SK-N-SH (cell line): Measurements from ENCODE around the gene PLEKHG3. TPM values are rescaled to one million over a fixed set of nuclear protein-coding genes. Genes with fewer than 3 reads are reported as not detected.

Experiments used
- CTCF ChIA-PET: fragments of 300-600, 350-600 bp; formaldehyde crosslinking; extraction: SDS; loops from one replicate; lab custom pipeline; 2021; lab: Yijun Ruan, JAX
- POLR2A ChIA-PET: fragments of 350-600 bp; sonication (Branson Sonifier 250); formaldehyde crosslinking; extraction: SDS; loops from one replicate; lab custom pipeline; 2020; ENCODE audit warnings: antibody characterized with exemption, inconsistent platforms; lab: Yijun Ruan, JAX
- DNase-seq: peaks from one replicate; pipeline ENCODE4 v3.0.0; 2012
- H2AFZ ChIP-seq: fragments of 200-600 bp; sonication (generic); 2 replicates; pipeline ENCODE4 v1.8.1; 2016; ENCODE audit warnings: antibody characterized with exemption, mild to moderate bottlenecking, low read depth
- H3F3A ChIP-seq: fragments of 200-600 bp; sonication (generic); replicated peaks from 2 replicates; pipeline ENCODE3; 2016; ENCODE audit warnings: antibody characterized with exemption, mild to moderate bottlenecking; ENCODE audit not compliant: insufficient read depth
- H3K27ac ChIP-seq, 2 experiments: fragments of 200-500 bp in 1 of 2; fragments of 200-600 bp in 1 of 2; sonication (Bioruptor generic) in 1 of 2; sonication (generic), shearing (Covaris generic) in 1 of 2; 2 replicates each; pipeline versions ENCODE4 v1.5.1 to v1.6.1; 2014 to 2016; ENCODE audit warnings: low read depth in 2 of 2, inconsistent platforms in 1 of 2, low read length in 1 of 2, mild to moderate bottlenecking in 1 of 2, mixed read lengths in 1 of 2
- H3K27me3 ChIP-seq: fragments of 200-600 bp; sonication (generic), shearing (Covaris generic); 2 replicates; pipeline ENCODE4 v1.6.1; 2016; ENCODE audit warnings: mixed run types; ENCODE audit not compliant: insufficient read depth
- H3K36me3 ChIP-seq, 2 experiments: fragments of 200-500 bp in 1 of 2; fragments of 200-600 bp in 1 of 2; sonication (Bioruptor generic) in 1 of 2; sonication (generic) in 1 of 2; replicated peaks in 1 of 2; 2 replicates each; pipeline versions ENCODE3 to v1.5.1; 2014 to 2016; ENCODE audit warnings: low read length in 1 of 2, mild to moderate bottlenecking in 1 of 2; ENCODE audit not compliant: insufficient read depth in 2 of 2, control insufficient read depth in 1 of 2
- H3K4me1 ChIP-seq, 2 experiments: fragments of 200-500 bp in 1 of 2; fragments of 200-600 bp in 1 of 2; sonication (Bioruptor generic) in 1 of 2; sonication (generic), shearing (Covaris generic) in 1 of 2; 2 replicates each; pipeline versions ENCODE4 v1.5.1 to v1.6.1; 2014 to 2016; ENCODE audit warnings: low read depth in 1 of 2, low read length in 1 of 2, mixed run types in 1 of 2; ENCODE audit not compliant: insufficient read depth in 2 of 2, control insufficient read depth in 1 of 2
- H3K4me2 ChIP-seq: fragments of 200-600 bp; sonication (generic), shearing (Covaris generic); 2 replicates; pipeline ENCODE4 v1.6.1; 2017; ENCODE audit warnings: mixed run types
- H3K4me3 ChIP-seq, 2 experiments: fragments of 200-500 bp in 1 of 2; fragments of 200-600 bp in 1 of 2; sonication (Bioruptor generic) in 1 of 2; sonication (generic), shearing (Covaris generic) in 1 of 2; 2 replicates each; pipeline versions ENCODE4 v1.5.1 to v1.8.1; 2014 to 2016; ENCODE audit warnings: low read depth in 2 of 2, inconsistent platforms in 1 of 2, low read length in 1 of 2, mild to moderate bottlenecking in 1 of 2, mixed read lengths in 1 of 2, moderate library complexity in 1 of 2
- H3K79me2 ChIP-seq: fragments of 200-600 bp; sonication (generic); 2 replicates; pipeline ENCODE4 v1.8.1; 2017; ENCODE audit warnings: mild to moderate bottlenecking; ENCODE audit not compliant: insufficient read depth
- H3K9ac ChIP-seq: fragments of 200-600 bp; sonication (generic); 2 replicates; pipeline ENCODE4 v1.6.1; 2017; ENCODE audit warnings: mixed run types
- H3K9me2 ChIP-seq: fragments of 200-600 bp; sonication (generic); 2 replicates; pipeline ENCODE4 v1.6.1; 2017; ENCODE audit warnings: mixed run types
- H3K9me3 ChIP-seq: fragments of 200-600 bp; sonication (generic); 2 replicates; pipeline ENCODE4 v1.6.1; 2017; ENCODE audit warnings: mixed run types, mild to moderate bottlenecking, moderate library complexity
- H4K20me1 ChIP-seq: fragments of 200-600 bp; sonication (generic); 2 replicates; pipeline ENCODE4 v1.6.1; 2017; ENCODE audit warnings: mild to moderate bottlenecking, mixed run types; ENCODE audit not compliant: insufficient read depth
- CHD2 ChIP-seq: fragments of 150-350 bp; IDR thresholded peaks from 2 replicates; pipeline ENCODE4 v1.6.1; 2018; ENCODE audit warnings: low read length; ENCODE audit not compliant: partially characterized antibody
- CTCF ChIP-seq: fragments of 200-600 bp; sonication (generic); IDR thresholded peaks from 2 replicates; pipeline ENCODE4 v1.6.1; 2017; ENCODE audit warnings: antibody characterized with exemption, mild to moderate bottlenecking, moderate library complexity
- EP300 ChIP-seq, 2 experiments: IDR thresholded peaks; 2 replicates each; pipeline versions ENCODE4 v1.4.0 to v1.6.1; 2012; ENCODE audit warnings: borderline replicate concordance in 1 of 2, low read depth in 1 of 2, low read length in 1 of 2
- EZH2phosphoT487 ChIP-seq: fragments of 200-600 bp; sonication (generic); IDR thresholded peaks from 2 replicates; pipeline ENCODE4 v1.6.1; 2017; ENCODE audit warnings: low read depth, mixed run types, mild to moderate bottlenecking, antibody characterized with exemption, moderate library complexity, borderline replicate concordance
- FOSL2 ChIP-seq: IDR thresholded peaks from 2 replicates; pipeline ENCODE4 v1.4.0; 2012; ENCODE audit warnings: low read depth, mild to moderate bottlenecking, moderate library complexity, borderline replicate concordance
- GATA2 ChIP-seq: sonication (generic); formaldehyde crosslinking; IDR thresholded peaks from 2 replicates; pipeline ENCODE4 v1.5.0; 2020; ENCODE audit warnings: mild to moderate bottlenecking, missing genetic modification reagents
- NFIC ChIP-seq: IDR thresholded peaks from 2 replicates; pipeline ENCODE4 v1.4.0; 2012; ENCODE audit warnings: borderline replicate concordance
- RCOR1 ChIP-seq: fragments of 150-350 bp; IDR thresholded peaks from 2 replicates; pipeline ENCODE4 v1.6.1; 2017; ENCODE audit warnings: antibody characterized with exemption, low read length
- RFX5 ChIP-seq: IDR thresholded peaks from 2 replicates; pipeline ENCODE4 v1.6.1; 2012; ENCODE audit warnings: mild to moderate bottlenecking, improper control_type of control experiment, low read length
- TEAD4 ChIP-seq: IDR thresholded peaks from 2 replicates; pipeline ENCODE4 v1.4.0; 2012; ENCODE audit warnings: mild to moderate bottlenecking, borderline replicate concordance; ENCODE audit not compliant: insufficient read depth
- YY1 ChIP-seq: IDR thresholded peaks from 2 replicates; pipeline ENCODE4 v1.4.0; 2012; ENCODE audit warnings: low read depth, mild to moderate bottlenecking
- WGBS: methylation state at CpG from one replicate; pipeline ENCODE4 v1.1.6; 2017; ENCODE audit warnings: low lambda C conversion rate; 5-methylcytosine and 5-hydroxymethylcytosine counted together
- polyA plus RNA-seq, 3 experiments: library from polyadenylated mRNA; depleted of rRNA; stranded (reverse); fragments of >200 nt; gene quantifications; 2 replicates each; pipeline ENCODE4 v1.2.3, GENCODE V29; 2012
- TF ChIP-seq, protein P1 (sequence below): fragments of 150-350 bp; IDR thresholded peaks from 2 replicates; pipeline ENCODE4 v1.6.1; 2016; ENCODE audit warnings: mild to moderate bottlenecking, low read depth, low read length
- TF ChIP-seq, protein P2 (sequence below): fragments of 150-350 bp; IDR thresholded peaks from 2 replicates; pipeline ENCODE4 v1.6.1; 2017; ENCODE audit warnings: antibody characterized with exemption, low read length, low read depth, borderline replicate concordance

The PLEKHG3 gene
- polyA plus RNA-seq, 1 of the 3 experiments (the other 2 are of a cell fraction), result 5.1 TPM

- Histone ChIP-seq H4K20me1 (no peaks in the 10 kb centered on the region), H3K4me3 (no peak overlapping the region), H3K4me2 (no peak overlapping the region), H3F3A (peaks cover 8% of the 10 kb centered on the region), H3K27me3 (no peaks in the 10 kb centered on the region), H3K9ac (no peak overlapping the region), H3K27ac (no peak overlapping the region), H3K9me3 (no peaks in the 10 kb centered on the region), H3K79me2 (no peaks in the 10 kb centered on the region), H3K36me3 (no peaks in the 10 kb centered on the region), H2AFZ (no peak overlapping the region), H3K9me2 (no peaks in the 10 kb centered on the region), H3K4me1 (peaks cover 0 to 4% of the 10 kb centered on the region in 2 experiments; a peak in 1 of 4 replicates)
- WGBS, result 94% methylated on average over 17 of the region's 24 CpGs
- CTCF ChIA-PET, result interaction anchor here (0.6 to 3.5 kb wide), 5 partner anchors 15 to 115 kb away, joined by 3 to 14 read pairs (median 4); partner anchors contain the start of gene PLEKHG3
- DNase-seq, result no peak
- POLR2A ChIA-PET, result no interaction called here
- TF ChIP-seq NFIC (no peak), RFX5 (no peak), CTCF (no peak), FOSL2 (no peak), GATA2 (no peak), YY1 (no peak), RCOR1 (no peak), TEAD4 (no peak), CHD2 (no peak), EZH2phosphoT487 (no peak), EP300 (IDR thresholded peaks at IDR 0.05; ENCODE audit: borderline replicate concordance in 1 of 2, low read depth in 1 of 2, low read length in 1 of 2) (no peak)
- TF ChIP-seq, protein P1, sequence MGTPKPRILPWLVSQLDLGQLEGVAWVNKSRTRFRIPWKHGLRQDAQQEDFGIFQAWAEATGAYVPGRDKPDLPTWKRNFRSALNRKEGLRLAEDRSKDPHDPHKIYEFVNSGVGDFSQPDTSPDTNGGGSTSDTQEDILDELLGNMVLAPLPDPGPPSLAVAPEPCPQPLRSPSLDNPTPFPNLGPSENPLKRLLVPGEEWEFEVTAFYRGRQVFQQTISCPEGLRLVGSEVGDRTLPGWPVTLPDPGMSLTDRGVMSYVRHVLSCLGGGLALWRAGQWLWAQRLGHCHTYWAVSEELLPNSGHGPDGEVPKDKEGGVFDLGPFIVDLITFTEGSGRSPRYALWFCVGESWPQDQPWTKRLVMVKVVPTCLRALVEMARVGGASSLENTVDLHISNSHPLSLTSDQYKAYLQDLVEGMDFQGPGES, result no peak
- TF ChIP-seq, protein P2, sequence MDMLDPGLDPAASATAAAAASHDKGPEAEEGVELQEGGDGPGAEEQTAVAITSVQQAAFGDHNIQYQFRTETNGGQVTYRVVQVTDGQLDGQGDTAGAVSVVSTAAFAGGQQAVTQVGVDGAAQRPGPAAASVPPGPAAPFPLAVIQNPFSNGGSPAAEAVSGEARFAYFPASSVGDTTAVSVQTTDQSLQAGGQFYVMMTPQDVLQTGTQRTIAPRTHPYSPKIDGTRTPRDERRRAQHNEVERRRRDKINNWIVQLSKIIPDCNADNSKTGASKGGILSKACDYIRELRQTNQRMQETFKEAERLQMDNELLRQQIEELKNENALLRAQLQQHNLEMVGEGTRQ, result no peak
These were observed 82.3 kb downstream of the PLEKHG3 start for GRCh38 chr14:64786296-64787149.
